Lower leg skin (tissue), 4 donors: Measurements from ENCODE around the gene NPAS3. TPM values are rescaled to one million over a fixed set of nuclear protein-coding genes. Genes with fewer than 3 reads are reported as not detected.

Experiments
- DNase-seq, 2 donors: peaks; one replicate each; pipeline ENCODE4 v3.0.0-alpha.2; 2019; ENCODE audit warnings: low spot score in 2 of 2
- H3K4me3 ChIP-seq: fragments of 200-600 bp; sonication (generic); 2 replicates; pipeline ENCODE4 v1.5.1; 2017; ENCODE audit warnings: mild to moderate bottlenecking, low read depth; ENCODE audit not compliant: poor library complexity, severe bottlenecking
- CTCF ChIP-seq, 3 donors: fragments of 450-650 bp; IDR thresholded peaks; one replicate each; pipeline ENCODE4 v1.5.1; 2016; ENCODE audit warnings: antibody characterized with exemption in 3 of 3, mild to moderate bottlenecking in 3 of 3, moderate library complexity in 2 of 3
- POLR2A ChIP-seq, 2 donors: fragments of 450-650 bp; IDR thresholded peaks; one replicate each; pipeline ENCODE4 v1.6.1; 2016 to 2017; ENCODE audit warnings: antibody characterized with exemption in 2 of 2, mild to moderate bottlenecking in 1 of 2, moderate library complexity in 1 of 2
- WGBS, 2 donors: methylation state at CpG; one replicate each; pipeline ENCODE4 v1.1.5; 2018; 5-methylcytosine and 5-hydroxymethylcytosine counted together
- intact Hi-C: fragments of 100-400 bp; cut with DNase I; formaldehyde crosslinking; loops from one replicate; pipeline ENCODE4 v1.15.0; 2023; ENCODE audit warnings: low total_unique reads
- total RNA-seq, 4 donors: library from RNA; depleted of rRNA; stranded (reverse); fragments of >200 nt; gene quantifications; one replicate each; pipeline ENCODE4 v1.1.0, GENCODE V29; 2016

Gene NPAS3
- total RNA-seq, 4 donors from 2014 or later, result 0.25 to 0.29 TPM; not detected in 2

DNA sequence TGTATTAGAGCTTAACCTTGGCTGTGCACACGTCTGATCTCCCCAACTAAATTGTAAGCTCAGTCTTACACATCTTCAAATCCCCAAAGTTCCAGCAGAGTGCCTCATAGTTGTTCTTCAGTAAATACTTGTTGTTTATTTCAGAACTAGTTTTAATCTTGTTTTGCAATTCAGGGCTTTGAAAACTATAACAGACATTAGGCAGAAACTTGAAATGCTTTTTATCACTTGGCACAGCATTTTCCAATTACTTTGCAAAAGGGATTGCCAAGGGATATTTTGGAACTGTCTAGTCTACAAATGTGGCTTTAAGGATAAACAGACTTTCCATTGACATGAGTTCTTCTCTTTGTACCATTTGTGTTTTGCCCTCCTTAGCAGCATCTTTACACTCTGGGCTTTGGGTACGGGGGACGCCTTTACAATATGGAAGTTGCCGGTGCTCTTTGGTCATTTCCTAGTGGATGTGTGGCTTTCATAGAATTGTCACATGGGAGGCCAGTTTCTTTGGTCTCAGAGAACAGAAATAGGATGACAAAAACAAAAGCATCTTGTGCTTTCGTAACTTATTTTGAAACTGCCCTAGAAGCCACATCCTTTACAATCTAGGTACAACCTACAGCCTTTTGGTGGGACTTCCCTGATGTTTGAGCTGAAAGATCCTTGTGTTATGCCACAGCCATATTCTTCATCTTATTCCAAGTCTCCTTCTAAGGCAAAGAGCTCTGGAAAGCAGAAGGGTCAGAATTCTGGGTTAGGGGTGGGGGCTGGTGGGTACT lies 96.9 kb downstream of the NPAS3 start:
- WGBS, 2 donors, result 79 to 81% methylated on average over 5 of the region's 5 CpGs
- intact Hi-C loops, result no loop called here
- no peak overlapping the region for H3K4me3 ChIP-seq
- TF ChIP-seq CTCF (IDR thresholded peaks at IDR 0.05), result no peak
- no peak for TF ChIP-seq POLR2A (IDR thresholded peaks at IDR 0.05)
- no peak for DNase-seq

DNA sequence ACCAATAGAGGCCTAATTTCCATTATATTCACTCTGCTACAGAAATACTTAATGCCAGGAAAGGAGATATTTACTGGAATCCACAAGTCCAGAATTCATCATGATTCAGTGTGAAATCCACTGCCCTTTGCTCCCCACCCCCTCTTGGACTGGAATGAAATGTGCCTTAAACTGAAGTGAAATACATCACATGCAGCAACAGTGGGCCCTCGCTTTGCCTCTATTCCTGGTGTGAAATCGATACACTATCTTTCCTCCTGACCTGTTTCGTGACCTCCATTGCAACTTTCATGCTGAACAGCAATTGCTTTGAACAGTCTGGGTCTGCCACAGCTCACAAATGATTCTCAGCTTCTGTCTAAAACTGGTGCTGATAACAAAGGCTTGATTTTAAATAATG lies 100.6 kb downstream of the NPAS3 start:
- no peak overlapping the region for H3K4me3 ChIP-seq
- WGBS, 2 donors, result 84 to 94% methylated on average over 3 of the region's 3 CpGs
- no peak for DNase-seq
- intact Hi-C loops, result no loop called here
- TF ChIP-seq CTCF (IDR thresholded peaks at IDR 0.05) (no peak), POLR2A (IDR thresholded peaks at IDR 0.05) (no peak)

DNA sequence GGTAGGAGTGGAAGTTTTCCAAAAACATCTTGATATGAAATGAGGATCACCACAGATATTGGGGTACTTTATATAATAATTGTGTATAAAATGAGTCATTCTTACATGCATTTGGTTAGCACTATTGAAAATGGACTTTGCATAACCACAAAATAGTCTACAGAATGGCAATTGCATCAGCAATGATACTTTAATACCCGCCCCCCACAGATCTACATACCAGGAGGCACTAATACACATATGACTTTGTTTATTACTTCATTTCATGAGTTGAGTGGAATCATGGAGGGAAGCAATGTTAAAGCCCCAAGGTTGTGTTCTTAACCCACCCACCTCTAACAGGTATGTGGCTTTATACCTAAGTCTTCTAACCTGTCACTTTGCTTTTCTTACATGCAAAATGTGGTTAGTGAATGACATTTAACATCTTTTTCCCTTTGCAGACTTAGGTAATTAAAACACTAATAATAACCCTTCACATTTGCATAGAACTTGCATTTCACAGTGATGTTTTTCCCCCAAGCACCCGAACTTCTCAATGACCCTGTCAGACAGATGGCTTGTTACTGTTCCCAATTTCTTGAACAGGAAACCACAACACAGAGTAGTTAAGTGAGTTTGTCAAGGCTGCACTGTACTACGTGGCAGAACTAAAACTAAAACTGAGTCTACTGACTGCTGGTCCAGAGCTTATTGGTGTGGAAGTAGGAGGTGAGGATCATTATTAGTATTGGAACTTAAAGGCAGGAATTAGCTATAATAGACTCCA lies 101.9 kb downstream of the NPAS3 start:
- DNase-seq, result no peak
- H3K4me3 ChIP-seq, result no peak overlapping the region
- 88 to 93% methylated on average over 3 of the region's 3 CpGs for WGBS, 2 donors
- no peak for TF ChIP-seq POLR2A (IDR thresholded peaks at IDR 0.05)
- no peak for TF ChIP-seq CTCF (IDR thresholded peaks at IDR 0.05)
- intact Hi-C loops, result no loop called here

GRCh38 chr14:33042591-33042990 lies 103.9 kb downstream of the NPAS3 start:
- no peak for DNase-seq
- H3K4me3 ChIP-seq, result no peak overlapping the region
- intact Hi-C loops, result no loop called here
- WGBS, 2 donors, result 23 to 43% methylated on average over 1 of the region's 1 CpG
- TF ChIP-seq POLR2A (IDR thresholded peaks at IDR 0.05), result no peak
- no peak for TF ChIP-seq CTCF (IDR thresholded peaks at IDR 0.05)

DNA sequence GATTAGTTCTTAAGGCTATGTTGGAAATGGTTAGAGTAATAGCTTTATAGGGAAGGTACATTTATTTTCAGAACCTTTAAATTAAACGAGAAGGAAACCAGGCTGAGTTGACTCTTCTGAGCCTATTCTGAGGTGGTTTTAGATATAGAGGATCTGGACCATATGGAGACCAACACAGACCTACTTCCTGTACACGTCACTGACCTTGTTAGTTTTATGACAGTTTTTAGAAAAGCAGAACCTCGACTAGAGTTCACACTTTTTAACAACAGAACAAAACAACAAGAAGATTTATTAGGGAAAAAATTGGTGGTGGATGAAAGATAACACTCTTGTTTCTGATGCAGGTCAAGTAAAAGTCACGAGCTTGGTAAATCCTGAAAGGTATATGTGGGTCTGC lies 107.1 kb downstream of the NPAS3 start:
- no peak overlapping the region for H3K4me3 ChIP-seq
- TF ChIP-seq POLR2A (IDR thresholded peaks at IDR 0.05) (no peak), CTCF (IDR thresholded peaks at IDR 0.05) (no peak)
- intact Hi-C loops, result no loop called here
- no peak for DNase-seq
- 64 to 73% methylated on average over 4 of the region's 4 CpGs for WGBS, 2 donors
